HCT116 (cell line): ENCODE measurements around the gene DIDO1. TPM values are rescaled to one million over a fixed set of nuclear protein-coding genes. Genes with fewer than 3 reads are reported as not detected.

Source experiments
- ATAC-seq: fragments of 200-7000 bp; cut with Tn5 transposase; 2 replicates; pipeline ENCODE4 v1.9.1; 2020; ENCODE audit warnings: mild to moderate bottlenecking, moderate library complexity
- BruUV-seq: library from RNA; stranded (reverse); fragments of 400-500 nt; replicated peaks from 2 replicates; lab custom pipeline; 2021; lab: Mats Ljungman, UMichigan
- CTCF ChIA-PET: fragments of 300-600 bp; sonication (Branson Sonifier 250); formaldehyde crosslinking; loops from one replicate; lab custom pipeline; 2021; ENCODE audit warnings: antibody characterized with exemption; lab: Charles Lee
- POLR2A ChIA-PET: fragments of 300-600, 350-600 bp; sonication (Branson Sonifier 250); formaldehyde crosslinking; loops from one replicate; lab custom pipeline; 2021; ENCODE audit warnings: antibody characterized with exemption; lab: Charles Lee
- RAD21 ChIA-PET, 2 experiments: fragments of 300-600 bp; sonication (Branson Sonifier 250); formaldehyde crosslinking; loops; one replicate each; lab custom pipeline; 2023; ENCODE audit warnings: low total read pairs in 2 of 2; ENCODE audit not compliant: uncharacterized antibody in 2 of 2, unreplicated experiment in 2 of 2, low non-redundant PET in 1 of 2; lab: Charles Lee
- DNase-seq: peaks from one replicate; pipeline ENCODE4 v3.0.0-alpha.2; 2010; ENCODE audit warnings: low read depth, low spot score
- H2AFZ ChIP-seq: fragments of 200-600 bp; shearing (Covaris generic), sonication (generic); 2 replicates; pipeline ENCODE4 v1.6.1; 2017; ENCODE audit warnings: low read depth, mixed run types, mixed read lengths, antibody characterized with exemption, low read length; ENCODE audit not compliant: poor library complexity, severe bottlenecking
- H3K27ac ChIP-seq: 2 replicates; pipeline ENCODE4 v1.5.1; 2012; ENCODE audit warnings: low read depth, low read length
- H3K27me3 ChIP-seq: fragments of 200-600 bp; sonication (generic); 2 replicates; pipeline ENCODE4 v1.6.1; 2016; ENCODE audit warnings: mixed run types, low read length, mixed read lengths; ENCODE audit not compliant: insufficient read depth
- H3K36me3 ChIP-seq, 2 experiments: fragments of 200-500 bp in 1 of 2; fragments of 200-600 bp in 1 of 2; sonication (Bioruptor generic) in 1 of 2; sonication (generic) in 1 of 2; 2 replicates each; pipeline versions ENCODE4 v1.5.1 to v1.6.1; 2014 to 2016; ENCODE audit warnings: low read length in 2 of 2, inconsistent platforms in 1 of 2, mixed read lengths in 1 of 2, mixed run types in 1 of 2; ENCODE audit not compliant: insufficient read depth in 2 of 2, control insufficient read depth in 1 of 2
- H3K4me1 ChIP-seq, 2 experiments: fragments of 200-600 bp in 1 of 2; sonication (generic) in 1 of 2; 2 replicates each; pipeline versions ENCODE4 v1.5.1 to v1.6.1; 2012 to 2017; ENCODE audit warnings: low read length in 2 of 2, inconsistent platforms in 1 of 2, mild to moderate bottlenecking in 1 of 2, mixed read lengths in 1 of 2, mixed run types in 1 of 2, moderate library complexity in 1 of 2; ENCODE audit not compliant: insufficient read depth in 2 of 2, control insufficient read depth in 1 of 2
- H3K4me2 ChIP-seq: fragments of 200-600 bp; sonication (generic); 2 replicates; pipeline ENCODE4 v1.6.1; 2017; ENCODE audit warnings: mixed run types, low read length, mixed read lengths
- H3K4me3 ChIP-seq, 2 experiments: fragments of 200-600 bp in 1 of 2; sonication (generic) in 1 of 2; replicated peaks in 1 of 2; 2 replicates each; pipeline ENCODE4 v1.5.1; 2011 to 2016; ENCODE audit warnings: low read length in 2 of 2, control low read depth in 1 of 2, low read depth in 1 of 2, mild to moderate bottlenecking in 1 of 2, mixed read lengths in 1 of 2, mixed run types in 1 of 2
- H3K79me2 ChIP-seq: fragments of 200-600 bp; sonication (generic); 2 replicates; pipeline ENCODE4 v1.6.1; 2017; ENCODE audit warnings: mild to moderate bottlenecking, mixed run types, low read length, moderate library complexity, mixed read lengths; ENCODE audit not compliant: insufficient read depth
- H3K9ac ChIP-seq: fragments of 200-600 bp; sonication (generic); 2 replicates; pipeline ENCODE4 v1.6.1; 2016; ENCODE audit warnings: low read length, mixed read lengths
- H3K9me2 ChIP-seq: fragments of 200-600 bp; sonication (generic), shearing (Covaris generic); 2 replicates; pipeline ENCODE4 v1.6.1; 2017; ENCODE audit warnings: mixed run types, mild to moderate bottlenecking, moderate library complexity; ENCODE audit not compliant: insufficient read depth
- H3K9me3 ChIP-seq, 2 experiments: fragments of 200-500 bp in 1 of 2; fragments of 200-600 bp in 1 of 2; sonication (Bioruptor generic) in 1 of 2; sonication (generic) in 1 of 2; 2 replicates each; pipeline ENCODE4 v1.6.1; 2014 to 2017; ENCODE audit warnings: low read length in 2 of 2, mixed read lengths in 2 of 2, inconsistent platforms in 1 of 2, low read depth in 1 of 2, mild to moderate bottlenecking in 1 of 2, mixed run types in 1 of 2, moderate library complexity in 1 of 2; ENCODE audit not compliant: control insufficient read depth in 1 of 2, insufficient read depth in 1 of 2
- H4K20me1 ChIP-seq: fragments of 200-600 bp; sonication (generic), shearing (Covaris generic); 2 replicates; pipeline ENCODE4 v1.6.1; 2017; ENCODE audit warnings: mixed run types, mild to moderate bottlenecking, moderate library complexity; ENCODE audit not compliant: insufficient read depth
- CTCF ChIP-seq, 3 experiments: fragments of 200-600 bp in 1 of 3; sonication (generic) in 1 of 3; IDR thresholded peaks in 2 of 3; conservative IDR thresholded peaks in 1 of 3; 2 replicates each; pipeline ENCODE4 v1.5.1; 2012 to 2017; ENCODE audit warnings: low read depth in 2 of 3, low read length in 2 of 3, antibody characterized with exemption in 1 of 3, borderline replicate concordance in 1 of 3, control low read depth in 1 of 3, mild to moderate bottlenecking in 1 of 3, mixed read lengths in 1 of 3, mixed run types in 1 of 3, moderate library complexity in 1 of 3; ENCODE audit not compliant: insufficient read depth in 1 of 3
- EZH2 ChIP-seq: fragments of 200-600 bp; sonication (generic); IDR thresholded peaks from 2 replicates; pipeline ENCODE4 v1.6.1; 2017; ENCODE audit warnings: antibody characterized with exemption, mixed run types
- EZH2phosphoT487 ChIP-seq: fragments of 200-600 bp; IDR thresholded peaks from 2 replicates; pipeline ENCODE4 v1.6.1; 2018; ENCODE audit warnings: antibody characterized with exemption, borderline replicate concordance
- FOSL1 ChIP-seq: IDR thresholded peaks from 2 replicates; pipeline ENCODE4 v1.6.1; 2012; ENCODE audit warnings: low read depth
- MAX ChIP-seq: IDR thresholded peaks from 2 replicates; pipeline ENCODE4 v1.6.1; 2012
- POLR2A ChIP-seq: IDR thresholded peaks from 2 replicates; pipeline ENCODE4 v1.7.0; 2011; ENCODE audit warnings: borderline replicate concordance; ENCODE audit not compliant: insufficient read depth, insufficient read length; ENCODE audit errors: extremely low read depth
- RAD21 ChIP-seq: IDR thresholded peaks from 2 replicates; pipeline ENCODE4 v1.6.1; 2012; ENCODE audit warnings: low read depth, mild to moderate bottlenecking
- SIN3A ChIP-seq: IDR thresholded peaks from 2 replicates; pipeline ENCODE4 v1.6.1; 2012; ENCODE audit warnings: low read depth
- YY1 ChIP-seq: IDR thresholded peaks from 2 replicates; pipeline ENCODE4 v1.6.1; 2011; ENCODE audit warnings: low read length, low read depth, moderate library complexity, mild to moderate bottlenecking; ENCODE audit not compliant: insufficient replicate concordance; ENCODE audit errors: extremely low read depth
- ZNF274 ChIP-seq: fragments of 200-500 bp; sonication (Bioruptor generic); IDR thresholded peaks from 2 replicates; pipeline ENCODE4 v1.6.1; 2014; ENCODE audit warnings: mild to moderate bottlenecking, low read depth, low read length, inconsistent platforms
- intact Hi-C: fragments of 100-400 bp; cut with micrococcal nuclease; formaldehyde crosslinking; loops from 2 replicates; pipeline ENCODE4 v1.10.0; 2022
- total RNA-seq: library from RNA; stranded (reverse); gene quantifications from one replicate; pipeline ENCODE4 v1.2.1, GENCODE V29; 2021; ENCODE audit not compliant: unreplicated experiment

Gene DIDO1
- total RNA-seq, 1 experiment from 2014 or later = 41.4 TPM

GRCh38 chr20:62942456-62942855 is 16.2 kb upstream of the DIDO1 start:
- H3K9ac ChIP-seq = no peak overlapping the region
- ATAC-seq (no peak), DNase-seq (no peak)
- peaks cover 36 to 45% of the 10 kb centered on the region in 2 experiments for H3K36me3 ChIP-seq
- H3K27ac ChIP-seq = no peak overlapping the region
- peaks cover 5 to 12% of the 10 kb centered on the region in 2 experiments; a peak in 3 of 4 replicates for H3K4me1 ChIP-seq
- H3K4me3 ChIP-seq = no peak overlapping the region
- peaks cover 56% of the 10 kb centered on the region for H3K79me2 ChIP-seq
- no peaks in the 10 kb centered on the region for H3K9me3 ChIP-seq
- TF ChIP-seq FOSL1 (no peak), EZH2phosphoT487 (no peak), RAD21 (no peak), YY1 (no peak), SIN3A (no peak), CTCF (IDR thresholded peaks at IDR 0.05 in 2 of 3, conservative IDR thresholded peaks at IDR 0.05 in 1 of 3; ENCODE audit: borderline replicate concordance in 1 of 3, insufficient read depth in 1 of 3, low read depth in 2 of 3, low read length in 2 of 3) (no peak), MAX (no peak), POLR2A (no peak), EZH2 (no peak), ZNF274 (no peak)
- no TSS peak for BruUV-seq
- H4K20me1 ChIP-seq = no peaks in the 10 kb centered on the region
- H2AFZ ChIP-seq = no peak overlapping the region
- intact Hi-C loops = no loop called here
- CTCF ChIA-PET = no interaction called here
- no peak overlapping the region for H3K4me2 ChIP-seq
- POLR2A ChIA-PET = no interaction called here
- H3K27me3 ChIP-seq = no peaks in the 10 kb centered on the region
- H3K9me2 ChIP-seq = no peaks in the 10 kb centered on the region
- RAD21 ChIA-PET = no interaction called here
